ENCODE measurements around the gene CCL8. TPM values are rescaled to one million over a fixed set of nuclear protein-coding genes. Genes with fewer than 3 reads are reported as not detected.

The CCL8 gene
- total RNA-seq, result not detected

- Mint-ChIP-seq H3K4me3 (no peak within 1 kb of the TSS), H3K27me3 (ENCODE audit: low read depth) (peaks cover 21% of the 10 kb centered on the region), H3K36me3 (ENCODE audit: low read depth) (no peaks in the 10 kb centered on the region), H3K27ac (no peak within 1 kb of the TSS), H3K4me1 (ENCODE audit: low read depth) (no peaks in the 10 kb centered on the region), H3K9me3 (ENCODE audit: insufficient read depth) (no peaks in the 10 kb centered on the region)
- ChIA-PET CTCF (interaction anchor here (6.8 kb wide), 1 partner anchor 42 kb away, joined by 42 read pairs; no protein-coding TSS in a partner anchor), POLR2A (no interaction called here)
- ATAC-seq (no peak), DNase-seq (no peak)
Observed at GRCh38 chr17:34319039-34319483, at the start of gene CCL8. Gene CCL8, plus strand, starts transcription at chr17:34319435. Its CDS starts 67 bp downstream, at chr17:34319502.

DNA sequence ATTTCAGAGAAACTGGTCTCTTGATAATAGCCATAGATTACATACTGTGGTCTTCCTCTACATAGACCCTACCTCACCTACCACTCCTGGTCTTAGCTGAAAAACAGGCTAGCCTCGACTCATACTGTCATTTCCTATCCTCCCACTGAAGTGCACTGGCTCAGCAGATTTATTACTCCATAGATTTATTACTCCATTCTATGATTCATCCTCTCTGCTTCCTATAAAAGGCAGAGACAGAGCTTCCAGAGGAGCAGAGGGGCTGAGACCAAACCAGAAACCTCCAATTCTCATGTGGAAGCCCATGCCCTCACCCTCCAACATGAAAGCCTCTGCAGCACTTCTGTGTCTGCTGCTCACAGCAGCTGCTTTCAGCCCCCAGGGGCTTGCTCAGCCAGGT, 49.3 kb upstream of the CCL8 start, which contains the start of gene CCL7:
CCL7 (plus strand) TSS at position 253 of the 400 bp plus-strand sequence; CDS start at position 323, 70 bp downstream.
- no peaks in the 10 kb centered on the region for H3K36me3 Mint-ChIP-seq (ENCODE audit: low read depth)
- H3K27ac Mint-ChIP-seq, result no peak within 1 kb of the TSS
- peaks cover 44% of the 10 kb centered on the region for H3K27me3 Mint-ChIP-seq (ENCODE audit: low read depth)
- no peaks in the 10 kb centered on the region for H3K4me1 Mint-ChIP-seq (ENCODE audit: low read depth)
- no peak for DNase-seq
- H3K9me3 Mint-ChIP-seq (ENCODE audit: insufficient read depth), result no peaks in the 10 kb centered on the region
- H3K4me3 Mint-ChIP-seq, result no peak within 1 kb of the TSS
- ATAC-seq, result no peak
- CTCF ChIA-PET, result interaction anchor here (1.1 kb wide), 1 partner anchor 92 kb away, joined by 4 read pairs; no protein-coding TSS in a partner anchor
- POLR2A ChIA-PET, result no interaction called here

GRCh38 chr17:34275881-34276280, 43.4 kb upstream of the CCL8 start:
- H3K4me3 Mint-ChIP-seq, result no peak overlapping the region
- no peaks in the 10 kb centered on the region for H3K36me3 Mint-ChIP-seq (ENCODE audit: low read depth)
- ChIA-PET CTCF (interaction anchor here (2.0 kb wide), 1 partner anchor 85 kb away, joined by 7 read pairs; no protein-coding TSS in a partner anchor), POLR2A (no interaction called here)
- peaks cover 41% of the 10 kb centered on the region for H3K27me3 Mint-ChIP-seq (ENCODE audit: low read depth)
- ATAC-seq, result no peak
- no peak overlapping the region for H3K27ac Mint-ChIP-seq
- no peak for DNase-seq
- no peaks in the 10 kb centered on the region for H3K4me1 Mint-ChIP-seq (ENCODE audit: low read depth)
- no peaks in the 10 kb centered on the region for H3K9me3 Mint-ChIP-seq (ENCODE audit: insufficient read depth)

DNA sequence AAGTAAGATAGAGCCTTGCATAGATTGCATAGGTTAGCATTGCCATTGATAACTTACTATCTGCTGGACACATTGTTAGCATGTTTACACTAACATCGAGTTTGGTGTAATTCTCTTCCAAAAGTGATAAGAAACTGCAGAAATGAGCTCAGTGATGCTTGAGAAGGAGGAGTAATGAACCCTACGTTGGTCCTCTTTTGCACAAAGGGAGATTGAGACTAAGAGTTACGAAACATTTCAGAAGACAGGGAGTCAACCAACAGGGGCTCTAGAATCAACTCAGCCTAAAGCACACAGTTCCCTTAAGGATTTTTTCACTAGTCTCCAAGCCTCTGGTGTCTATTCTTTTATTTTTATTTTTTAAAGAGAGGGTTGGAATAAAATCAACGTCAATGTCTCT, 42.4 kb upstream of the CCL8 start:
- H3K4me3 Mint-ChIP-seq, result no peak overlapping the region
- H3K9me3 Mint-ChIP-seq (ENCODE audit: insufficient read depth), result no peaks in the 10 kb centered on the region
- ChIA-PET CTCF (interaction anchor here (1.0 kb wide), 1 partner anchor 85 kb away, joined by 3 read pairs; no protein-coding TSS in a partner anchor), POLR2A (no interaction called here)
- H3K4me1 Mint-ChIP-seq (ENCODE audit: low read depth), result no peaks in the 10 kb centered on the region
- no peak for DNase-seq
- ATAC-seq, result no peak
- no peak overlapping the region for H3K27ac Mint-ChIP-seq
- H3K36me3 Mint-ChIP-seq (ENCODE audit: low read depth), result no peaks in the 10 kb centered on the region
- peaks cover 35% of the 10 kb centered on the region for H3K27me3 Mint-ChIP-seq (ENCODE audit: low read depth)

DNA sequence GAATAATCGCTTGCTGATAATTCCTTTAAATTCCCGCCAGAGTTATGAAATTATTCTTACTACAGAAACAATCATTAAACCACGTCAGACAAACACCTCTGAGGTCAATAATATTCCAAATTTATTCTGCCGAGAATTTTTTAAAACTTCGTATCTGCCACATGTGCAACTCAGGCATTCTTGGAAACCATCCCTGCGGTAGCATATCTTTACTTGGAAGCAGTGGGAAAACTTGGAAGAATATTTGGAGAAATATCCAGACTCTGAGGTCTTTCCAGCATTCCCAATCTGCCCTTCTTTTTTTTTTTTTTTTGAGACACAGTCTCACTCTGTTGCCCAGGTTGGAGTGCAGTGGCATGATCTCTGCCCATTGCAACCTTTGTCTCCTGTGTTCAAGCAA, 35.7 kb upstream of the CCL8 start:
- POLR2A ChIA-PET, result no interaction called here
- ATAC-seq, result no peak
- CTCF ChIA-PET, result interaction anchor here (1.6 kb wide), 1 partner anchor 78 kb away, joined by 4 read pairs; no protein-coding TSS in a partner anchor
- H3K4me1 Mint-ChIP-seq (ENCODE audit: low read depth), result no peaks in the 10 kb centered on the region
- no peaks in the 10 kb centered on the region for H3K36me3 Mint-ChIP-seq (ENCODE audit: low read depth)
- DNase-seq, result no peak
- H3K27me3 Mint-ChIP-seq (ENCODE audit: low read depth), result peaks cover 12% of the 10 kb centered on the region
- no peak overlapping the region for H3K4me3 Mint-ChIP-seq
- no peaks in the 10 kb centered on the region for H3K9me3 Mint-ChIP-seq (ENCODE audit: insufficient read depth)
- H3K27ac Mint-ChIP-seq, result no peak overlapping the region

- Mint-ChIP-seq H3K27ac (no peak within 1 kb of the TSS), H3K4me1 (ENCODE audit: low read depth) (no peaks in the 10 kb centered on the region), H3K27me3 (ENCODE audit: low read depth) (peaks cover 6% of the 10 kb centered on the region), H3K9me3 (ENCODE audit: insufficient read depth) (no peaks in the 10 kb centered on the region), H3K4me3 (no peak within 1 kb of the TSS), H3K36me3 (ENCODE audit: low read depth) (no peaks in the 10 kb centered on the region)
- CTCF ChIA-PET, result interaction anchor here (0.9 kb wide), 1 partner anchor 85 kb away, joined by 3 read pairs; no protein-coding TSS in a partner anchor
- ATAC-seq (no peak), DNase-seq (no peak)
- POLR2A ChIA-PET, result no interaction called here
Observed at GRCh38 chr17:34285286-34285792, 33.9 kb upstream of the CCL8 start, which contains the start of gene CCL11. Gene CCL11, plus strand, starts transcription at chr17:34285742. Its CDS starts 67 bp downstream, at chr17:34285809.

DNA sequence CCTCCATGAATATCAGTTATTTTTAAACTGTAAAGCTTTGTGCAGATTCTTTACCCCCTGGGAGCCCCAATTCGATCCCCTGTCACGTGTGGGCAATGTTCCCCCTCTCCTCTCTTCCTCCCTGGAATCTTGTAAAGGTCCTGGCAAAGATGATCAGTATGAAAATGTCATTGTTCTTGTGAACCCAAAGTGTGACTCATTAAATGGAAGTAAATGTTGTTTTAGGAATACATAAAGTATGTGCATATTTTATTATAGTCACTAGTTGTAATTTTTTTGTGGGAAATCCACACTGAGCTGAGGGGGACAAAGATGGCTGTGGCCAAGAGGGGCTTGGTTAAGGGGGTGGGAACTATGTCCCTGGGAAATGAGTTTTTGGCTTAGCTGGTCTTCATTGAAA, 31.4 kb upstream of the CCL8 start:
- ChIA-PET POLR2A (no interaction called here), CTCF (no interaction called here)
- H3K27me3 Mint-ChIP-seq (ENCODE audit: low read depth), result no peaks in the 10 kb centered on the region
- H3K27ac Mint-ChIP-seq, result no peak overlapping the region
- DNase-seq (no peak), ATAC-seq (no peak)
- no peaks in the 10 kb centered on the region for H3K4me1 Mint-ChIP-seq (ENCODE audit: low read depth)
- H3K9me3 Mint-ChIP-seq (ENCODE audit: insufficient read depth), result no peaks in the 10 kb centered on the region
- no peak overlapping the region for H3K4me3 Mint-ChIP-seq
- H3K36me3 Mint-ChIP-seq (ENCODE audit: low read depth), result no peaks in the 10 kb centered on the region

GRCh38 chr17:34290586-34290985, 28.6 kb upstream of the CCL8 start:
- H3K27ac Mint-ChIP-seq, result no peak overlapping the region
- no peaks in the 10 kb centered on the region for H3K4me1 Mint-ChIP-seq (ENCODE audit: low read depth)
- no peaks in the 10 kb centered on the region for H3K27me3 Mint-ChIP-seq (ENCODE audit: low read depth)
- POLR2A ChIA-PET, result no interaction called here
- no peak for DNase-seq
- H3K36me3 Mint-ChIP-seq (ENCODE audit: low read depth), result no peaks in the 10 kb centered on the region
- no peak for ATAC-seq
- no peaks in the 10 kb centered on the region for H3K9me3 Mint-ChIP-seq (ENCODE audit: insufficient read depth)
- CTCF ChIA-PET, result interaction anchor here (1.6 kb wide), 1 partner anchor 70 kb away, joined by 6 read pairs; no protein-coding TSS in a partner anchor
- H3K4me3 Mint-ChIP-seq, result no peak overlapping the region

DNA sequence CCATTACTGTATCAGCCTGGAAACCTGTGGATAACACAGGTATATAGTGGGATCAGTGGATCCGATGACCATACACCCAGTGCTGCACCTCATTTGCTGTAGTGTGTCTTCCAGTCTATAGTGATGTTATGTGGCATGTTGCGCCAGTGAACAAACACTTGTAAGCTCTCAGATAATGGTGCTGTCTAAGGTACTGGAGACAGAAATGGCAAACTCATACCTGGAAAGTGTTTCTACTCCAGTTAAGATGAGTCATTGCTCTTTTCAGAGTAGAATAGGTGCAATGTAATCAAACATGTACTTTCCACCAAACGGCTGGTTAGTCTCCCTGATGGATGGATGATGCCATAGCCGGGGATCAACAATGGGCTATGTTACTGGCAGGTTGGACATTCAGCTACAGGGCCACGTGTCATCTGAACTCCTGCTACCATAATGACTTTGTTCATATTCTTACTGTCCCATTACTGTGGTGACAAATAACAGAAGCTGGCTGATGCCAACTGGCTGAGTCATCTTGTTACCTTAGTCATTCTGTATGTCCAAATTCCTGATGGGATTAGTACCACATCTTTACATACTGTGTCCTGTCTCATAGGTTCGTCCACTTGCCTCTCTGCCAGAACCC, 27.4 kb upstream of the CCL8 start:
- ATAC-seq (no peak), DNase-seq (no peak)
- H3K9me3 Mint-ChIP-seq (ENCODE audit: insufficient read depth), result no peaks in the 10 kb centered on the region
- H3K36me3 Mint-ChIP-seq (ENCODE audit: low read depth), result no peaks in the 10 kb centered on the region
- H3K4me3 Mint-ChIP-seq, result no peak overlapping the region
- no peak overlapping the region for H3K27ac Mint-ChIP-seq
- H3K27me3 Mint-ChIP-seq (ENCODE audit: low read depth), result no peaks in the 10 kb centered on the region
- no peaks in the 10 kb centered on the region for H3K4me1 Mint-ChIP-seq (ENCODE audit: low read depth)
- ChIA-PET CTCF (no interaction called here), POLR2A (no interaction called here)

DNA sequence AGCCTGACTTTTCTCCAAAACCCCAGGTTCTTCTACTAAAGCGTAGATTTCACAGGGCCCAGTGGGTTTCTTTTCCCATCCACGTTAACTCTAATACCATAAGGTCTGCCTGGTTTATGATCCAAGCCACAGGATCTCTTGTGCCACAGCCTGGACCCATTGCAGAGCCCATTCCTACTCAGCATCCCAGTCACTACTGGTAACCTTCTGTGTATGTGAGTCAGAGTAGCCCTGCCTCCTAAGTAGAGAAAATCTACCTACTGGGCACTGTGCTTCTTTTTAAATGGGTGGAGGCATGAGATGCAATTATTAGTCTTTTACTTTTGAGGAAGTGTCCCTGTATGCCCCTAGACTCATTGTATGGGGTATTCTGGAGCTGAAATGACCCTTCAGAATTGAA, 20.2 kb upstream of the CCL8 start:
- no peak overlapping the region for H3K27ac Mint-ChIP-seq
- peaks cover 4% of the 10 kb centered on the region for H3K4me1 Mint-ChIP-seq (ENCODE audit: low read depth)
- no peaks in the 10 kb centered on the region for H3K27me3 Mint-ChIP-seq (ENCODE audit: low read depth)
- no peak for ATAC-seq
- no peaks in the 10 kb centered on the region for H3K9me3 Mint-ChIP-seq (ENCODE audit: insufficient read depth)
- no peaks in the 10 kb centered on the region for H3K36me3 Mint-ChIP-seq (ENCODE audit: low read depth)
- DNase-seq, result no peak
- H3K4me3 Mint-ChIP-seq, result no peak overlapping the region
- POLR2A ChIA-PET, result no interaction called here
- CTCF ChIA-PET, result no interaction called here

GRCh38 chr17:34299956-34300577, 19.2 kb upstream of the CCL8 start:
- peaks cover 4% of the 10 kb centered on the region for H3K4me1 Mint-ChIP-seq (ENCODE audit: low read depth)
- H3K4me3 Mint-ChIP-seq, result no peak overlapping the region
- CTCF ChIA-PET, result no interaction called here
- POLR2A ChIA-PET, result interaction anchor here (1.2 kb wide), 1 partner anchor 16 kb away, joined by 4 read pairs; no protein-coding TSS in a partner anchor
- no peak for DNase-seq
- no peaks in the 10 kb centered on the region for H3K9me3 Mint-ChIP-seq (ENCODE audit: insufficient read depth)
- no peak for ATAC-seq
- no peak overlapping the region for H3K27ac Mint-ChIP-seq
- no peaks in the 10 kb centered on the region for H3K36me3 Mint-ChIP-seq (ENCODE audit: low read depth)
- no peaks in the 10 kb centered on the region for H3K27me3 Mint-ChIP-seq (ENCODE audit: low read depth)
